IPS-18c (cell line): ENCODE measurements around the gene CFAP46.
"Not testable (repeated sequence)": the region's sequence is repeated elsewhere in the genome, so short reads cannot be mapped to it uniquely, and the experiment has no call there.

Experiments
- H3K4me3 ChIP-seq: 2 replicates; pipeline ENCODE4 v1.7.0; 2013; ENCODE audit warnings: low read depth, mild to moderate bottlenecking, low read length, moderate library complexity; ENCODE audit not compliant: insufficient read depth
- H3K9me3 ChIP-seq: one replicate; pipeline ENCODE4 v1.6.1; 2013; ENCODE audit warnings: mild to moderate bottlenecking, low read length, moderate library complexity; ENCODE audit not compliant: control insufficient read depth, insufficient read depth

Gene CFAP46

GRCh38 chr10:132785723-132786475, 156.5 kb downstream of the CFAP46 start, which contains the start of gene NKX6-2:
TSS of gene NKX6-2 (minus strand) at chr10:132786147. CDS start at chr10:132785948, 199 bp downstream.
- Histone ChIP-seq H3K4me3 (peak within 1 kb of the TSS; percentile 40; the same call in 1 of the 2 replicates), H3K9me3 (peaks cover 13% of the 10 kb centered on the region)

GRCh38 chr10:132784866-132785722, 157.3 kb downstream of the CFAP46 start:
- Histone ChIP-seq H3K4me3 (peak overlapping the region; percentile 40; the same call in 1 of the 2 replicates), H3K9me3 (peaks cover 13% of the 10 kb centered on the region)

DNA sequence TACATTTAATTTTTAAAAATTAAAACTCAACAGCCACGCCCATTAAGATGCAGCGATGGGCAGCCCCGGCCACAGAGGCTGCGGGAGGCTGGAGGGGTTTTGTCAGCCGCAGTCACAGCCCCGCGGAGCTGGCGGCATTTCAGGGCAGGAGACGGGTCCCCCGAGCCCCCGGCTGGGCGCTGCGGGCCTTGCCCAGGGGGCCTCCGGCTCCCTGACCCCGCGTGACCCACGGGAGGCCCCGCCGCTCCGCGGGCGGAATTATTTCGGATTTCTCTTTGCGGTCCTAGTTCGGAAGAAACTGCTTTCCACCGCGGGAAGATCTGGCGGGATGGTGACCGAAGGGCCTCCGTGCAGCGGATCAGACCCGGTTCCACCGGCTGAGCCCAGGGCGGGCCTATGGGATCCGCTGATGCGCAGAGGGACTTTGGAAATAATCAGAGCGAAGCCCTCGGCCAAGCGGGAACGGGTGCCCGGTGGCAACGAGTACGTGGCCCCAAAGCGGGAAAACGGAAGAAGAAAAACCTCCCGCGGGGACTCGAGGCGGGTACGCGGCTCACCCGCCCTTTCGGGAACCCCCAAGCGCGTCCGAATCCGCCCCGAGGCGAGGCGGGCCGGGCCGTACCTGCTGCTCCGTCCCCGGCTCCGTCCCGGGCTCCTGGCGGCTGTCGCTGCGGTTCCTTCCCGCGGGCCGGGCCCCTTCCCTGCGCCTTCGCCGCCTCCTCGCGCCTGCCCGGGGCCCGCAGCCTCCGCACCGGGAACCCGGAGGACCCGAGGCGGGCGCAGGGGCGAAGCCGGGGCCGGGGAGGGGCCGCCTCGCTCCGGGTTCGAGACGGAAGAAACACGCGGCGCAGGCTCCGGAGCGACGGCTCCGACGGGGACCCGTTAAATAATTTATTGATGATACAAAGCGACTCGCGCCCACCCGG, 158.2 kb downstream of the CFAP46 start:
- Histone ChIP-seq H3K4me3 (no peak overlapping the region), H3K9me3 (peaks cover 12% of the 10 kb centered on the region)

DNA sequence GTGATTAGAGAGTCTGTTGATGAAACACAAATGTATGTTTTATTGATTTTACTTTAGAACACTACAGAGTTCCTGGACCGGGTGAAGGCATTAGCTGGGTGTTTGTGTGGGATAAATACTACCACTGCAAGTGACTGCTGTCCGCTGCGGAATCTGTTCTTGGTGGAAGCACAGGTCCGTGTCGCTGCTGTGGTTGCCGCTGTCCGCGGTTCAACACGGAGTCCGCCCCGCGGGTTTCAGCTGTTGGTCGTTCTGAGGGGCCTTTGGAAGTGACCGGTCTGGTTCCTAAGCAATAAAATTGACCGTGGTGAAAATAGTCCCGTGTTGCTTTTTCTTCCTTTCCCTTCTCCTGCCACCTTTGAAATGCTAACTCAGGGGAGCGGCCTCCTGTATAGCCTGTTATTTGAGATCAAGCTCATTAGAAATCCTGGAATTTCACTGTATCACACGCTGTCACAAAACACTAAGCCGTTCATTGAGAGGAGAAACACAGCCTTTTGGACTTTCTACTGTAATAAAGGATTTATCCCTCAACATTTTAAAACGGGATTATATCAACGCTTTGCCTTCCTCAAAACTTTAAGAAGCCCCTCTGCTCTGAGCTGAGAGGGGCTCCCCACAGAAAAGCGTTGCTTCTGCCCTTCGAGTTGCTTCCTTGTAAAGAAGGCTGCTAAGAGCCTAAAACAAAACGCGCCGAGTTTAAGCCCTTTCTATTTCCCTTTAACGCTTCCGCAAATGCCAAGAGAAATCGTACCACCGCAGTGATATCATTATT, 159.0 kb downstream of the CFAP46 start:
- Histone ChIP-seq H3K9me3 (peaks cover 10% of the 10 kb centered on the region), H3K4me3 (no peak overlapping the region)

DNA sequence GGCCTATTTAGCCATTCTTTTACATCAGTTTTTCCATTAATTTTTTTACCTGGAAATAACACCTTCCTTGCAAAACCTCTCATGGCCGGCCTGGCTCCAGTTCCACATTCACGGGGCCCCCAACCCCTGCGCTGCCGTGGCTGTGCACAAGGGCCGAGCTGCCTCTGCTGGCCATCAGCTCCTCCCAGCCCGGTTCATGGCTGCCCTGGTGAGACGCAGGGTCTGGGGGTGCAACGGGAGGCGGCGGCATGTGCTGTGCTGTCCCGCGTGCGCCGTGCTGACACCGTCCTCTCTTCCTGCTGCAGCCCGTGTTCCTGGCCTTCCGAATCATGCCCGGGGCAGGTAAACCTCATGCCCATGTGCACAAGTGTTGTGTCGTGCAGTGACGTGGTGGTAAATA, 160.8 kb downstream of the CFAP46 start:
- Histone ChIP-seq H3K4me3 (no peak overlapping the region), H3K9me3 (peaks cover 10% of the 10 kb centered on the region)

DNA sequence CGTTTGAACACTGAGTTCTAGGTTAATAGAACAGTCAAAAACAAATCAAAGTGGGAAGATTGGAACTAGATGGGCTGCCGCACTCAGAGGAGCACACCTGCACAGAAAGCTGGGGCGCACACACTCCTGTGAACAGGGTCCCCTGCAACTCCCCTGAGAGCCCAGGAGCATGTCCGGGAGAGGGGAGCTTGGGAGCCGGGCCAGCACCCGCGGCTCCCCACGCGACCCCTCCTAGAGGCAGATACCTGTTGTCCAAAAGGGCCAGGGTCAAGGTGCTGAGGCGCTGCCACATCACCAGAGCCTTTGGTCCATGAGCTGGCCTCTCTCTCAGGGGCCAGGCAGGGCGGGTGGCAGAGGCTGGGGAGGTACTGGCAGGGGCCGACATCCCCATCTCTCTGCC, 162.0 kb downstream of the CFAP46 start:
- Histone ChIP-seq H3K4me3 (no peak overlapping the region), H3K9me3 (peaks cover 10% of the 10 kb centered on the region)

DNA sequence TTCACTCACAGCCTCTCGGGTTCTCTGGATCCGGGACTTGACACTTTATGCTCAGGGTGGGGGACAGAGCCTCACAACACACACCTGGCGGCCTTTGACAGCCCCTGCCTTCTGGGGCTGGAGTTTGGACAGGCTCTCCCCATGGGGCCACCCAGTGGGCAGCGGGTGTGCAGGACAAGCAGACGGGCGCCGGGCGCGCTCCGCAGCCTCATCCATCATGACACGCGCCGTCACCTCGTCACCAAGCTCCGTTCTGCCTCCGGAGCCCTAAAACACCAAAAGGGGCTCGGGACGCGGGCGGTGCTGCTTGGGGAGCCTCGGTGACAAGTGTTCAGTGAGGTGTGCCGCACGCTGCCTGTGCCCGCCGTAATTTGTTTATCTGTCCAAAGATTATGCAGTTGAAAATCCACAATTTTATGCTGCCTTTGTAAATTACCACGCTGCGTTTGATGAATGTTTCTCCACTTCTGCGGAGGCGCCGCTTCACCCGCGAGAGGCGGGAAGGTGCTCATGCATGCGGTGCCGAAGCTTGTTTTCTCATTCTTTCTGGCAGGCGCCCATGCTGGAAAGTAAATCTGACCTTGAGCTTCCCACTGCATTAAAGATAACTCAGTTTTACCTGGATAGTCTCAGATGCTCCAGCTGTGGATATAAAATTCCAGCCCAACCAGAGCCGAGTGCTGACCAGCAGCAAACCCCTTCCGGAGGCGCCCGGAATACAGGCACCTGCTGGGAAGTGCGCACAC, 162.6 kb downstream of the CFAP46 start:
- Histone ChIP-seq H3K4me3 (no peak overlapping the region), H3K9me3 (peaks cover 7% of the 10 kb centered on the region)

GRCh38 chr10:132777441-132777840, 164.9 kb downstream of the CFAP46 start:
- no peaks in the 10 kb centered on the region for H3K9me3 ChIP-seq

DNA sequence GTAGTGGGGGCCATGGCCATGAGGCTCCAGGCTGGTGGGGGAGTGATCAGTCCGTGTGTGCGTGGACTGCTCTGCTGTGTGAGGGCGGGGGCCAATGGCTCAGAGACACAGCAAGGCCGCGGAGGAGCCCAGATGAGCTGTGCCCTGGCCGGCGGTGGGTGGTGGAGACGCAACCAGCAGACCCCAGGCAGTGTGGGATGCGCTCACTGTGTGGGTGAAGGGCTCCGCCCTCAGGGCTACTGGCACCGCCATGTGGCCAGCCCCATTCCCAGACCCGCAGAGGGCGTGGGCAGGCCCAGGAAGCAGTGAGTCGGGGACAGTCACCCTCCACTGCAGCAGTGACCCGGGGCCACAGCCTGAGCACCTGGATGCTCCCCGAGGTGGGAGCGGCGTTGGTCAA, 165.5 kb downstream of the CFAP46 start:
- H3K9me3 ChIP-seq: no peaks in the 10 kb centered on the region
- H3K4me3 ChIP-seq: no peak overlapping the region

More at GRCh38 chr10:132777441-132777840, 164.9 kb downstream of the CFAP46 start:
- no peak overlapping the region for H3K4me3 ChIP-seq

GRCh38 chr10:132776186-132776585, 166.2 kb downstream of the CFAP46 start:
- H3K4me3 ChIP-seq: no peak overlapping the region
- no peaks in the 10 kb centered on the region for H3K9me3 ChIP-seq

DNA sequence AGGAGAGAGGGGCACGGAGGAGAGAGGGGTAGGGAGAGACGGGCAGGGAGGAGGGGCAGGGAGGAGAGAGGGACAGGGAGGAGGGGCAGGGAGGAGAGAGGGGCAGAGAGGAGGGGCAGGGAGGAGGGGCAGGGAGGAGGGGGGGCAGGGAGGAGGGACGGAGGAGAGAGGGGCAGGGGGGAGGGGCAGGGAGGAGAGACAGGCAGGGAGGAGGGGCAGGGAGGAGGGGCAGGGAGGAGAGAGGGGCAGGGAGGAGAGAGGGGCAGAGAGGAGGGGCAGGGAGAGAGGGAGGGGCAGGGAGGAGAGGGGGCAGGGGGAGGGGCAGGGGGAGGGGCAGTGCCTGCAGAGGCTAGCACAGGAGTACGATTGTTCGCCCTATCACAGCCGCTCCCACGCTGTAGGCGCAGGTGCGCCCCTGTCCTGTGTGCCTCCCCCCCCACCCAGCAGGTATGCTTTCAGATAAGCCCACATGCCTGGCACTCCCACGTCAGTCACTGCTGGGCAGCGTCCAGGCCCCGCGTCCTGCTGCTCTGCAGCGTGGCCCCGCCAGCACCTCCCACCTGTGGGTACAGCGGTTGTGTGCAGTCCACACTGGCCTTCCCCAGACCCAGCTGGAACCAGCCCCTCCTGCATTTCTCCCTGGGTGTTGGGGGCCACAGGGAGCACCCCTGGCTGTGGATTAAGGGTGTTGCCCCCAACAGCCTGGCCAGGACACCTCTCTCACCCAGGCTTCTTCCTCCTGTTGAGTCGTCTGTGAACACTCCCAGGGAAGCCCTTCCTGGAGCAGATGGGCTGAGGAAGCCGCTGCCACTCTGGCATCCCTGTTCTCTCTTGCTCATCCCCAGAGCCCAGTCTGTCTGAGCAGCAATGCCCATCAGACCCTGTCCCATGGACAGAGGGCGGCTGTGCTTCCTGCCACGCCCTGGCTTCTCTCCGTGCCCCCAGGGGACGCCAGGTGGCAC, 167.2 kb downstream of the CFAP46 start:
- Histone ChIP-seq H3K9me3 (no peaks in the 10 kb centered on the region), H3K4me3 (no peak overlapping the region)

DNA sequence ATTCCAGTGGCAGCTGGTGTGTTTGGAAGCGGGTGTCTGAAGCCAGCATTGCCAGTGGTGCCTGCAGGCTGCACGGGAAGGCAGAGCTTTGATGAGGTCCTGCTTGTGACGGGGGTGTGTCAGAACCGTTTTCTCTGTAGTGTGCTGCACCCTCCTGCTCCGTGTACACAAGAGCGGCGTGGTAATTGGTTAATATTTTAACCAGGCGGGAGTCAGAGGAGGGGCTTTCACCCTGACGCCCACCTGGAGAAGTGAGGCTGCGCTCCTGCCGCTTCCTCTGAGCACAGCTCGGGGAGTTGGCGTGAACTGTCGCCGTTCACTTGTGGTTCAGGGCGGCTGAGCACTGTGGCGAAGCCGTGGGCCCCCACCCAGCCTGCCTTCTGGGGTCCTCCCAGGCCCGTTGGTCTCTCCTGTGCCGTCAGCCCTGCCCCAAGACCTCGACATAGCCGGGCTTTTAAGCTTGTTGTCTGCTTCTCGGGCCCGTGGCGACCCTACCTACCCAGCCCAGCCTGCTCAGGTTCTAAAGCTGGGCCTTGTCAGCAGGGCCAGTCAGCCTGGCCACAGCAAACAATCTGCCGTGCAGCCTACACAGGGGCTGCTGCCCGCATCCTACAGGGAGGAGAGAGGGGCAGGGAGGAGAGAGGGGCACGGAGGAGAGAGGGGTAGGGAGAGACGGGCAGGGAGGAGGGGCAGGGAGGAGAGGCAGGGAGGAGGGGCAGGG, 168.0 kb downstream of the CFAP46 start:
- peaks cover 4% of the 10 kb centered on the region for H3K9me3 ChIP-seq
- no peak overlapping the region; the same call in 1 of the 2 replicates for H3K4me3 ChIP-seq

DNA sequence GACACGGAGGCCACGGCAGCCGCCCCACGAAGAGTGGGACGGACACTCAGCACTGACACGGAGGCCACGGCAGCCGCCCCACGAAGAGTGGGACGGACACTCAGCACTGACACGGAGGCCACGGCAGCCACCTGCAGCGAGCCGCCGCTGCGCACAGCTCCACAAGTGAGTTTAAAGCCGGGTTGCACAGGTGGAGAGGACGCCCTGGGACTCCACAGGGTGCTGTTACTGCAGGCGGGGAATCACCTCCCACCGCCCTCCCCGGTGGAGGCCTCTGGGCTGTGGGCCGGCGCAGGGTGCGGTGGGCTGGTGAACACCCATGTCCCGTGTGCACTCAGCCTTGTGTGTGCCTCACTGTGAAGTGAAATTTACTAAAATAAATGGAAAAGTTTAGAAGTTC, 169.6 kb downstream of the CFAP46 start:
- H3K9me3 ChIP-seq, H3K4me3 ChIP-seq: not testable (repeated sequence)
